Upper lobe of right lung (tissue), 1 donor: ENCODE results near the gene MRPL48. TPM values are rescaled to one million over a fixed set of nuclear protein-coding genes. Genes with fewer than 3 reads are reported as not detected.

ENCODE experiments used
- ATAC-seq: fragments of 200-7000 bp; cut with Tn5 transposase; one replicate; pipeline ENCODE4 v1.9.1; 2020; ENCODE audit warnings: mild to moderate bottlenecking, moderate library complexity
- DNase-seq: peaks from one replicate; pipeline ENCODE4 v3.0.0-alpha.2; 2020
- H3K27ac ChIP-seq: fragments of 200-600 bp; one replicate; pipeline ENCODE4 v1.8.0; 2022
- H3K27me3 ChIP-seq: fragments of 200-600 bp; one replicate; pipeline ENCODE4 v1.8.0; 2022; ENCODE audit warnings: mild to moderate bottlenecking
- H3K36me3 ChIP-seq: fragments of 200-600 bp; one replicate; pipeline ENCODE4 v1.8.0; 2022
- H3K4me1 ChIP-seq: fragments of 200-600 bp; one replicate; pipeline ENCODE4 v1.8.0; 2022
- H3K4me3 ChIP-seq: fragments of 200-600 bp; one replicate; pipeline ENCODE4 v1.8.0; 2022; ENCODE audit warnings: mild to moderate bottlenecking
- H3K9me3 ChIP-seq: fragments of 200-600 bp; one replicate; pipeline ENCODE4 v1.8.0; 2022
- CTCF ChIP-seq: fragments of 200-600 bp; IDR thresholded peaks from one replicate; pipeline ENCODE4 v1.8.0; 2022; ENCODE audit warnings: antibody characterized with exemption
- intact Hi-C: fragments of 100-400 bp; cut with DNase I; formaldehyde crosslinking; loops from one replicate; pipeline ENCODE4 v1.11.0; 2022
- total RNA-seq: library from RNA; stranded (reverse); fragmentation: NEBNext Ultra II Directional; extraction: Animal tissue kit (Norgen Biotek cat#: 25700); gene quantifications from one replicate; pipeline ENCODE4 v1.2.1, GENCODE V29; 2021
- donor health status: DM: no; HTN: yes; CAD: no; lungs with severe emphysema.

The MRPL48 gene
- total RNA-seq, 1 donor from 2014 or later: 21.4 TPM

GRCh38 chr11:73818846-73819245 lies 31.2 kb downstream of the MRPL48 start:
- H3K4me3 ChIP-seq: no peak overlapping the region
- H3K27ac ChIP-seq: no peak overlapping the region
- DNase-seq: no peak
- H3K27me3 ChIP-seq: no peaks in the 10 kb centered on the region
- no peak for ATAC-seq
- no peaks in the 10 kb centered on the region for H3K36me3 ChIP-seq
- H3K9me3 ChIP-seq: no peaks in the 10 kb centered on the region
- H3K4me1 ChIP-seq: no peaks in the 10 kb centered on the region
- intact Hi-C loops: no loop called here
- TF ChIP-seq CTCF: no peak

- ATAC-seq (no peak), DNase-seq (no peak)
- H3K27me3 ChIP-seq: no peaks in the 10 kb centered on the region
- H3K4me3 ChIP-seq: no peak overlapping the region
- H3K36me3 ChIP-seq: peaks cover 40% of the 10 kb centered on the region
- no peak overlapping the region for H3K27ac ChIP-seq
- H3K9me3 ChIP-seq: no peaks in the 10 kb centered on the region
- H3K4me1 ChIP-seq: no peaks in the 10 kb centered on the region
- TF ChIP-seq CTCF: no peak
- intact Hi-C loops: no loop called here
Observed at GRCh38 chr11:73830261-73830660, 42.6 kb downstream of the MRPL48 start.

GRCh38 chr11:73833067-73833466 lies 45.4 kb downstream of the MRPL48 start:
- Histone ChIP-seq H3K9me3 (no peaks in the 10 kb centered on the region), H3K4me1 (no peaks in the 10 kb centered on the region), H3K27me3 (no peaks in the 10 kb centered on the region), H3K4me3 (no peak overlapping the region), H3K36me3 (peaks cover 16% of the 10 kb centered on the region), H3K27ac (no peak overlapping the region)
- DNase-seq: no peak
- intact Hi-C loops: no loop called here
- no peak for TF ChIP-seq CTCF
- ATAC-seq: peak; percentile 33

GRCh38 chr11:73838443-73839122 lies 50.9 kb downstream of the MRPL48 start:
- no peak for TF ChIP-seq CTCF
- intact Hi-C loops: no loop called here
- no peak for ATAC-seq
- Histone ChIP-seq H3K4me1 (no peaks in the 10 kb centered on the region), H3K27ac (no peak overlapping the region), H3K36me3 (peaks cover 6% of the 10 kb centered on the region), H3K27me3 (no peaks in the 10 kb centered on the region), H3K4me3 (no peak overlapping the region), H3K9me3 (no peaks in the 10 kb centered on the region)
- DNase-seq: no peak

- intact Hi-C loops: no loop called here
- DNase-seq (no peak), ATAC-seq (no peak)
- no peak for TF ChIP-seq CTCF
- Histone ChIP-seq H3K36me3 (peaks cover 11% of the 10 kb centered on the region), H3K4me1 (no peaks in the 10 kb centered on the region), H3K9me3 (no peaks in the 10 kb centered on the region), H3K27ac (no peak overlapping the region), H3K27me3 (no peaks in the 10 kb centered on the region), H3K4me3 (no peak overlapping the region)
Observed at GRCh38 chr11:73839123-73839457, 51.4 kb downstream of the MRPL48 start.
